ENCODE measurements around the gene DAW1.

- TF ChIP-seq NFIC (IDR thresholded peaks at IDR 0.05; ENCODE audit: borderline replicate concordance) (no peak), CTCF (IDR thresholded peaks at IDR 0.05) (no peak), SMC3 (IDR thresholded peaks at IDR 0.05; ENCODE audit: low read depth, low read length) (no peak), EP300 (IDR thresholded peaks at IDR 0.05; ENCODE audit: borderline replicate concordance in 1 of 2, low read depth in 1 of 2, low read length in 1 of 2) (no peak), ELF1 (IDR thresholded peaks at IDR 0.05) (no peak)
Observed at GRCh38 chr2:227828477-227828912, 42.9 kb upstream of the DAW1 start.

Data from SK-N-SH (cell line).